Neural cell (in vitro differentiated cells): Measurements from ENCODE around the gene STAT5B. TPM values are rescaled to one million over a fixed set of nuclear protein-coding genes. Genes with fewer than 3 reads are reported as not detected.

Source experiments
- H2AFZ ChIP-seq: fragments of 200-600, 300-800 bp; sonication (generic), shearing (Covaris generic); 2 replicates; pipeline ENCODE4 v1.6.0; 2014; ENCODE audit warnings: low read depth, mild to moderate bottlenecking, antibody characterized with exemption, low read length, moderate library complexity
- H3F3A ChIP-seq: fragments of 200-600 bp; shearing (Covaris generic); 2 replicates; pipeline ENCODE4 v1.6.1; 2016; ENCODE audit warnings: mild to moderate bottlenecking, moderate library complexity, mixed read lengths, antibody characterized with exemption, low read length; ENCODE audit not compliant: insufficient read depth, poor library complexity, severe bottlenecking
- H3K27ac ChIP-seq: fragments of 200-600, 300-800 bp; sonication (generic), shearing (Covaris generic); 2 replicates; pipeline ENCODE4 v1.5.1; 2014; ENCODE audit warnings: mild to moderate bottlenecking, low read length, moderate library complexity
- H3K27me3 ChIP-seq: fragments of 300-800, 200-600 bp; sonication (generic), shearing (Covaris generic); 2 replicates; pipeline ENCODE4 v1.6.0; 2014; ENCODE audit warnings: mild to moderate bottlenecking, low read depth, low read length, moderate library complexity; ENCODE audit not compliant: insufficient read depth
- H3K36me3 ChIP-seq: fragments of 300-800, 200-600 bp; sonication (generic), shearing (Covaris generic); 2 replicates; pipeline ENCODE4 v1.5.1; 2014; ENCODE audit warnings: mild to moderate bottlenecking, antibody characterized with exemption, low read length, moderate library complexity; ENCODE audit not compliant: insufficient read depth
- H3K4me2 ChIP-seq: fragments of 300-800, 200-600 bp; sonication (generic), shearing (Covaris generic); 2 replicates; pipeline ENCODE4 v1.6.0; 2014; ENCODE audit warnings: mild to moderate bottlenecking, low read length
- H3K4me3 ChIP-seq: fragments of 300-800, 200-600 bp; sonication (generic), shearing (Covaris generic); 2 replicates; pipeline ENCODE4 v1.5.1; 2014; ENCODE audit warnings: mild to moderate bottlenecking, low read length, moderate library complexity
- H3K79me2 ChIP-seq: fragments of 200-600 bp; shearing (Covaris generic); replicated peaks from 2 replicates; pipeline ENCODE4 v1.6.0; 2014; ENCODE audit warnings: mild to moderate bottlenecking, low read length, moderate library complexity; ENCODE audit not compliant: insufficient read depth
- H3K9ac ChIP-seq: fragments of 300-800, 200-600 bp; sonication (generic), shearing (Covaris generic); 2 replicates; pipeline ENCODE4 v1.6.1; 2016; ENCODE audit warnings: mild to moderate bottlenecking, low read length, mixed read lengths
- H3K9me2 ChIP-seq: fragments of 200-600 bp; shearing (Covaris generic); 2 replicates; pipeline ENCODE4 v1.6.1; 2016; ENCODE audit warnings: mild to moderate bottlenecking, low read length, mixed read lengths; ENCODE audit not compliant: insufficient read depth
- H3K9me3 ChIP-seq: fragments of 200-600, 300-800 bp; sonication (generic), shearing (Covaris generic); 2 replicates; pipeline ENCODE4 v1.6.1; 2016; ENCODE audit warnings: mild to moderate bottlenecking, mixed run types, low read length, moderate library complexity, mixed read lengths
- H4K20me1 ChIP-seq: fragments of 200-600 bp; shearing (Covaris generic); 2 replicates; pipeline ENCODE4 v1.6.1; 2016; ENCODE audit warnings: mild to moderate bottlenecking, mixed run types; ENCODE audit not compliant: insufficient read depth
- CTCF ChIP-seq: fragments of 450-650 bp; IDR thresholded peaks from 2 replicates; pipeline ENCODE4 v1.5.1; 2014; ENCODE audit warnings: antibody characterized with exemption, mild to moderate bottlenecking, moderate library complexity; ENCODE audit not compliant: poor library complexity, severe bottlenecking
- EP300 ChIP-seq: fragments of 450-650 bp; conservative IDR thresholded peaks from 2 replicates; pipeline ENCODE4 v1.6.1; 2014; ENCODE audit warnings: antibody characterized with exemption, mild to moderate bottlenecking, moderate library complexity; ENCODE audit not compliant: poor library complexity, severe bottlenecking
- EZH2 ChIP-seq: fragments of 200-600, 300-800 bp; shearing (Covaris generic), sonication (generic); IDR thresholded peaks from 2 replicates; pipeline ENCODE4 v1.6.1; 2014; ENCODE audit warnings: antibody characterized with exemption, low read length, borderline replicate concordance, mild to moderate bottlenecking; ENCODE audit not compliant: insufficient read depth, poor library complexity, severe bottlenecking
- MXI1 ChIP-seq: fragments of 450-650 bp; conservative IDR thresholded peaks from 2 replicates; pipeline ENCODE4 v1.6.1; 2014; ENCODE audit warnings: antibody characterized with exemption, mild to moderate bottlenecking; ENCODE audit not compliant: poor library complexity, severe bottlenecking
- POLR2AphosphoS5 ChIP-seq: IDR thresholded peaks from 2 replicates; pipeline ENCODE4 v1.6.1; 2012
- RAD21 ChIP-seq: fragments of 450-650 bp; conservative IDR thresholded peaks from 2 replicates; pipeline ENCODE4 v1.6.1; 2014; ENCODE audit warnings: antibody characterized with exemption, mild to moderate bottlenecking, moderate library complexity
- REST ChIP-seq: IDR thresholded peaks from 2 replicates; pipeline ENCODE4 v1.6.1; 2012; ENCODE audit warnings: borderline replicate concordance
- SMC3 ChIP-seq: fragments of 450-650 bp; conservative IDR thresholded peaks from 2 replicates; pipeline ENCODE4 v1.6.1; 2014; ENCODE audit warnings: antibody characterized with exemption, mild to moderate bottlenecking, moderate library complexity; ENCODE audit not compliant: poor library complexity
- TAF1 ChIP-seq: IDR thresholded peaks from 2 replicates; pipeline ENCODE4 v1.6.1; 2012; ENCODE audit warnings: low read depth
- polyA plus RNA-seq: library from polyadenylated mRNA; depleted of rRNA; stranded (reverse); fragments of >200 nt; gene quantifications from 2 replicates; pipeline ENCODE4 v1.2.3, GENCODE V29; 2014

The STAT5B gene
- polyA plus RNA-seq, 1 donor from 2014 or later: 47.4 TPM

GRCh38 chr17:42202696-42203095 lies 73.5 kb downstream of the STAT5B start:
- no peak overlapping the region for H3K4me2 ChIP-seq
- H3K79me2 ChIP-seq: no peaks in the 10 kb centered on the region
- H2AFZ ChIP-seq: no peak overlapping the region
- H3K4me3 ChIP-seq: no peak overlapping the region
- H4K20me1 ChIP-seq: no peaks in the 10 kb centered on the region
- no peaks in the 10 kb centered on the region for H3F3A ChIP-seq
- no peak for TF ChIP-seq POLR2AphosphoS5
- no peak for TF ChIP-seq MXI1
- no peak for TF ChIP-seq REST
- no peak for TF ChIP-seq EP300
- TF ChIP-seq SMC3: no peak
- TF ChIP-seq EZH2: no peak
- no peak for TF ChIP-seq CTCF
- no peak for TF ChIP-seq TAF1
- no peak for TF ChIP-seq RAD21
- H3K36me3 ChIP-seq: no peaks in the 10 kb centered on the region
- no peaks in the 10 kb centered on the region for H3K9me3 ChIP-seq
- H3K9me2 ChIP-seq: no peaks in the 10 kb centered on the region
- no peak overlapping the region for H3K27ac ChIP-seq
- H3K9ac ChIP-seq: no peak overlapping the region
- H3K27me3 ChIP-seq: no peaks in the 10 kb centered on the region

GRCh38 chr17:42202159-42202558 lies 74.0 kb downstream of the STAT5B start:
- H3K27ac ChIP-seq: no peak overlapping the region
- no peak for TF ChIP-seq MXI1
- no peak for TF ChIP-seq CTCF
- no peak for TF ChIP-seq TAF1
- TF ChIP-seq RAD21: no peak
- TF ChIP-seq SMC3: no peak
- TF ChIP-seq EP300: no peak
- TF ChIP-seq POLR2AphosphoS5: no peak
- TF ChIP-seq EZH2: no peak
- TF ChIP-seq REST: no peak
- no peaks in the 10 kb centered on the region for H3K79me2 ChIP-seq
- H3K4me2 ChIP-seq: no peak overlapping the region
- H3K9me2 ChIP-seq: no peaks in the 10 kb centered on the region
- H3K9me3 ChIP-seq: no peaks in the 10 kb centered on the region
- H3F3A ChIP-seq: no peaks in the 10 kb centered on the region
- H3K36me3 ChIP-seq: no peaks in the 10 kb centered on the region
- no peaks in the 10 kb centered on the region for H3K27me3 ChIP-seq
- no peak overlapping the region for H3K4me3 ChIP-seq
- no peaks in the 10 kb centered on the region for H4K20me1 ChIP-seq
- no peak overlapping the region for H3K9ac ChIP-seq
- no peak overlapping the region for H2AFZ ChIP-seq
